Transverse colon (tissue), 3 donors: ENCODE results near the gene GOLIM4.

Experiments used
- CTCF ChIP-seq, 5 experiments: fragments of 200-600 bp in 3 of 5; fragments of 450-650 bp in 2 of 5; sonication (generic) in 3 of 5; IDR thresholded peaks; 1 replicate in 2 of 5; 2 replicates in 3 of 5; pipeline ENCODE4 v1.5.1; 2016 to 2017; ENCODE audit warnings: antibody characterized with exemption in 5 of 5, inconsistent platforms in 3 of 5, mild to moderate bottlenecking in 2 of 5, moderate library complexity in 1 of 5
- POLR2A ChIP-seq: fragments of 450-650 bp; IDR thresholded peaks from one replicate; pipeline ENCODE4 v1.6.1; 2016; ENCODE audit warnings: antibody characterized with exemption, mild to moderate bottlenecking, moderate library complexity

GRCh38 chr3:168094580-168094876 is 1.2 kb downstream of the GOLIM4 start:
- TF ChIP-seq CTCF (IDR thresholded peaks at IDR 0.05) (no peak), POLR2A (no peak)
